GM12872 (cell line): ENCODE results near the gene BDNF.

Source experiments
- CTCF ChIP-seq: IDR thresholded peaks from 3 replicates; pipeline ENCODE4 v1.5.1; 2011; ENCODE audit warnings: low read depth, mild to moderate bottlenecking, low read length, moderate library complexity; ENCODE audit not compliant: insufficient read depth

BDNF gene

GRCh38 chr11:27610946-27611345 is 89.3 kb downstream of the BDNF start:
- no peak for TF ChIP-seq CTCF

GRCh38 chr11:27610280-27610679 is 90.0 kb downstream of the BDNF start:
- TF ChIP-seq CTCF = no peak

GRCh38 chr11:27608951-27609350 is 91.3 kb downstream of the BDNF start:
- TF ChIP-seq CTCF = no peak

GRCh38 chr11:27605422-27605821 is 94.8 kb downstream of the BDNF start:
- TF ChIP-seq CTCF = no peak
